ENCODE data around the gene NTHL1.
"Not testable (repeated sequence)": the region's sequence is repeated elsewhere in the genome, so short reads cannot be mapped to it uniquely, and the experiment has no call there.

Gene NTHL1

GRCh38 chr16:2042986-2043666, 4.5 kb downstream of the NTHL1 start:
- no peak for DNase-seq (ENCODE audit: low read depth in 1 of 2, low spot score in 1 of 2)

GRCh38 chr16:2042171-2042985, 5.3 kb downstream of the NTHL1 start:
- no peak for DNase-seq (ENCODE audit: low read depth in 1 of 2, low spot score in 1 of 2)

GRCh38 chr16:2040787-2041522, 6.7 kb downstream of the NTHL1 start:
- no peak for DNase-seq (ENCODE audit: low read depth in 1 of 2, low spot score in 1 of 2)

GRCh38 chr16:2040041-2040786, 7.4 kb downstream of the NTHL1 start:
- DNase-seq (ENCODE audit: low read depth in 1 of 2, low spot score in 1 of 2): no peak

GRCh38 chr16:2039274-2040031, 8.2 kb downstream of the NTHL1 start:
- no peak for DNase-seq (ENCODE audit: low read depth in 1 of 2, low spot score in 1 of 2)

- no peak for DNase-seq (ENCODE audit: low read depth in 1 of 2, low spot score in 1 of 2)
These were observed 9.0 kb downstream of the NTHL1 start for GRCh38 chr16:2038382-2039231.

GRCh38 chr16:2037647-2038381, 9.8 kb downstream of the NTHL1 start:
- no peak for DNase-seq (ENCODE audit: low read depth in 1 of 2, low spot score in 1 of 2)

GRCh38 chr16:2037115-2037514, 10.5 kb downstream of the NTHL1 start:
- no peak for DNase-seq (ENCODE audit: low read depth in 1 of 2, low spot score in 1 of 2)

- DNase-seq (ENCODE audit: low read depth in 1 of 2, low spot score in 1 of 2): no peak
These were observed 11.3 kb downstream of the NTHL1 start for GRCh38 chr16:2036200-2036966.

GRCh38 chr16:2035431-2036199, 12.0 kb downstream of the NTHL1 start:
- no peak for DNase-seq (ENCODE audit: low read depth in 1 of 2, low spot score in 1 of 2)

GRCh38 chr16:2034696-2035430, 12.8 kb downstream of the NTHL1 start:
- DNase-seq (ENCODE audit: low read depth in 1 of 2, low spot score in 1 of 2): no peak

- not testable (repeated sequence) for DNase-seq (ENCODE audit: low read depth in 1 of 2, low spot score in 1 of 2)
These were observed 13.5 kb downstream of the NTHL1 start for GRCh38 chr16:2033909-2034695.

- no peak for DNase-seq (ENCODE audit: low read depth in 1 of 2, low spot score in 1 of 2)
These were observed 14.4 kb downstream of the NTHL1 start for GRCh38 chr16:2033057-2033908.

- DNase-seq (ENCODE audit: low read depth in 1 of 2, low spot score in 1 of 2): no peak
These were observed 15.2 kb downstream of the NTHL1 start for GRCh38 chr16:2032285-2033056.
